ENCODE measurements around the gene GPR31.
"Not testable (repeated sequence)": the region's sequence is repeated elsewhere in the genome, so short reads cannot be mapped to it uniquely, and the experiment has no call there.

DNA sequence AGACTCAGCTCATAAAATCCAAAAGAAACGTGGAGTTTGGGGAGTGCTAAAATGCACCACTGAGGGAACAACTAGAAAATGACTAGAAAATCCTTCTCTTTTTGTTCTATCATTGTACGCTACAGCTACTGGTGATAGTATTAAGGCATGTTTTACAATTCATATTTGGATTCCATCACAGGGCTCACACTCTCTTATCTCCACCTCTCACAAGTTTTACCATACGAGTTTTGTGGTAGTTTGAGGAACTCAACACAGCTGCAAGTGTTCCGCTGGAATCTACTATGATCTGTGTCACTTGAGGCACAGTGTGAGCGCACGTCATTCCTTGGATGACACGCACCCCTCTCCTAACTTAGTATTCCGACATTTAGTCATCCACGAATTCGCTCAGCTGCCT lies 9.9 kb upstream of the GPR31 start:
- TF ChIP-seq POLR2A, TAF1, SPI1, POLR2AphosphoS5, POU2F2 (IDR thresholded peaks at IDR 0.05; ENCODE audit: low read depth, low read length): not testable (repeated sequence)

All from GM12891 (cell line).